Neural progenitor cell (in vitro differentiated cells): ENCODE measurements around the gene GPHN. TPM values are rescaled to one million over a fixed set of nuclear protein-coding genes. Genes with fewer than 3 reads are reported as not detected.

ENCODE experiments used
- DNase-seq: peaks from one replicate; pipeline ENCODE4 v3.0.0-alpha.2; 2016; ENCODE audit warnings: low spot score
- H2AFZ ChIP-seq: fragments of 200-600 bp; sonication (generic); replicated peaks from 2 replicates; pipeline ENCODE4 v1.6.1; 2016; ENCODE audit warnings: antibody characterized with exemption
- H3F3A ChIP-seq: fragments of 200-600 bp; sonication (generic); 2 replicates; pipeline ENCODE4 v1.6.1; 2016; ENCODE audit warnings: antibody characterized with exemption, low read depth
- H3K27ac ChIP-seq: fragments of 200-600 bp; sonication (generic); 2 replicates; pipeline ENCODE4 v1.5.1; 2016; ENCODE audit warnings: mild to moderate bottlenecking
- H3K27me3 ChIP-seq: fragments of 200-600 bp; sonication (generic); 2 replicates; pipeline ENCODE4 v1.6.1; 2016; ENCODE audit warnings: mild to moderate bottlenecking, moderate library complexity
- H3K36me3 ChIP-seq: fragments of 200-600 bp; sonication (generic); 2 replicates; pipeline ENCODE4 v1.5.1; 2016
- H3K4me1 ChIP-seq: fragments of 200-600 bp; sonication (generic); 2 replicates; pipeline ENCODE4 v1.6.1; 2016; ENCODE audit warnings: mixed run types
- H3K4me2 ChIP-seq: fragments of 200-600 bp; sonication (generic); 2 replicates; pipeline ENCODE4 v1.6.1; 2016
- H3K4me3 ChIP-seq: fragments of 200-600 bp; sonication (generic); 2 replicates; pipeline ENCODE4 v1.5.1; 2016
- H3K79me2 ChIP-seq: fragments of 200-600 bp; sonication (generic); 2 replicates; pipeline ENCODE4 v1.6.1; 2016; ENCODE audit warnings: low read depth
- H3K9ac ChIP-seq: fragments of 200-600 bp; sonication (generic); 2 replicates; pipeline ENCODE4 v1.6.1; 2016
- H3K9me3 ChIP-seq: fragments of 200-600 bp; sonication (generic); 2 replicates; pipeline ENCODE4 v1.5.1; 2016; ENCODE audit warnings: low read depth
- H4K20me1 ChIP-seq: fragments of 200-600 bp; sonication (generic); 2 replicates; pipeline ENCODE4 v1.6.1; 2016; ENCODE audit warnings: low read depth
- H3K27ac Mint-ChIP-seq: 3 replicates; pipeline ENCODE4 v1.8.0; 2021; ENCODE audit warnings: mixed read lengths
- H3K27me3 Mint-ChIP-seq: 2 replicates; pipeline ENCODE4 v1.8.0; 2022; ENCODE audit warnings: low read depth, mild to moderate bottlenecking, inconsistent platforms, moderate library complexity, mixed read lengths; ENCODE audit not compliant: insufficient read depth
- H3K36me3 Mint-ChIP-seq: 3 replicates; pipeline ENCODE4 v1.8.0; 2021; ENCODE audit warnings: mixed read lengths
- H3K4me1 Mint-ChIP-seq: 3 replicates; pipeline ENCODE4 v1.8.0; 2021; ENCODE audit warnings: mixed read lengths
- H3K4me3 Mint-ChIP-seq: 3 replicates; pipeline ENCODE4 v1.8.0; 2021; ENCODE audit warnings: mild to moderate bottlenecking, moderate library complexity, mixed read lengths
- H3K9me3 Mint-ChIP-seq: 3 replicates; pipeline ENCODE4 v1.8.0; 2020; ENCODE audit warnings: mixed read lengths
- CTCF ChIP-seq: fragments of 200-600 bp; sonication (generic); IDR thresholded peaks from 2 replicates; pipeline ENCODE4 v1.5.1; 2017; ENCODE audit warnings: antibody characterized with exemption, mild to moderate bottlenecking
- EZH2 ChIP-seq: fragments of 200-600 bp; sonication (generic); IDR thresholded peaks from 2 replicates; pipeline ENCODE4 v1.6.1; 2017; ENCODE audit warnings: antibody characterized with exemption, mild to moderate bottlenecking, moderate library complexity
- EZH2phosphoT487 ChIP-seq: fragments of 200-600 bp; sonication (generic); IDR thresholded peaks from 2 replicates; pipeline ENCODE4 v1.6.1; 2017; ENCODE audit warnings: antibody characterized with exemption
- total RNA-seq: library from RNA; depleted of rRNA; stranded (reverse); fragments of >200 nt; gene quantifications from 2 replicates; pipeline ENCODE4 v1.2.3, GENCODE V29; 2015; ENCODE audit warnings: low replicate concordance

The GPHN gene
- total RNA-seq, 1 donor from 2014 or later: 42.9 TPM

GRCh38 chr14:67112344-67112743 lies 604.4 kb downstream of the GPHN start:
- Histone ChIP-seq H3K36me3 (no peaks in the 10 kb centered on the region), H3K4me2 (no peak overlapping the region), H2AFZ (no peak overlapping the region), H3K4me1 (no peaks in the 10 kb centered on the region), H3K27ac (no peak overlapping the region), H3K27me3 (no peaks in the 10 kb centered on the region), H3F3A (no peaks in the 10 kb centered on the region), H4K20me1 (no peaks in the 10 kb centered on the region), H3K79me2 (no peaks in the 10 kb centered on the region), H3K9me3 (no peaks in the 10 kb centered on the region), H3K9ac (no peak overlapping the region), H3K4me3 (no peak overlapping the region)
- no peaks in the 10 kb centered on the region for H3K9me3 Mint-ChIP-seq
- TF ChIP-seq CTCF (no peak), EZH2phosphoT487 (no peak), EZH2 (no peak)
- H3K36me3 Mint-ChIP-seq: no peaks in the 10 kb centered on the region
- H3K4me1 Mint-ChIP-seq: no peaks in the 10 kb centered on the region
- DNase-seq: no peak
- no peaks in the 10 kb centered on the region for H3K27me3 Mint-ChIP-seq
- no peak overlapping the region for H3K27ac Mint-ChIP-seq
- H3K4me3 Mint-ChIP-seq: no peak overlapping the region

GRCh38 chr14:67127174-67127573 lies 619.2 kb downstream of the GPHN start:
- H3K9me3 Mint-ChIP-seq: no peaks in the 10 kb centered on the region
- Histone ChIP-seq H3K4me3 (no peak overlapping the region), H3K4me2 (no peak overlapping the region), H3K27ac (no peak overlapping the region), H2AFZ (no peak overlapping the region), H3K9ac (no peak overlapping the region), H3K79me2 (no peaks in the 10 kb centered on the region), H3K9me3 (no peaks in the 10 kb centered on the region), H4K20me1 (no peaks in the 10 kb centered on the region), H3K4me1 (no peaks in the 10 kb centered on the region), H3F3A (no peaks in the 10 kb centered on the region), H3K27me3 (no peaks in the 10 kb centered on the region), H3K36me3 (no peaks in the 10 kb centered on the region)
- peaks cover 3% of the 10 kb centered on the region for H3K27me3 Mint-ChIP-seq
- no peak overlapping the region for H3K27ac Mint-ChIP-seq
- peaks cover 11% of the 10 kb centered on the region for H3K36me3 Mint-ChIP-seq
- H3K4me1 Mint-ChIP-seq: no peaks in the 10 kb centered on the region
- no peak for TF ChIP-seq EZH2phosphoT487
- TF ChIP-seq EZH2: no peak
- TF ChIP-seq CTCF: no peak
- DNase-seq: no peak
- no peak overlapping the region for H3K4me3 Mint-ChIP-seq

GRCh38 chr14:67129768-67130167 lies 621.8 kb downstream of the GPHN start:
- Mint-ChIP-seq H3K4me1 (no peaks in the 10 kb centered on the region), H3K9me3 (no peaks in the 10 kb centered on the region), H3K36me3 (peaks cover 7% of the 10 kb centered on the region), H3K4me3 (no peak overlapping the region), H3K27me3 (no peaks in the 10 kb centered on the region), H3K27ac (no peak overlapping the region)
- DNase-seq: no peak
- Histone ChIP-seq H2AFZ (no peak overlapping the region), H3K27me3 (no peaks in the 10 kb centered on the region), H3K79me2 (no peaks in the 10 kb centered on the region), H3K9me3 (no peaks in the 10 kb centered on the region), H3K27ac (no peak overlapping the region), H4K20me1 (no peaks in the 10 kb centered on the region), H3K4me1 (no peaks in the 10 kb centered on the region), H3K9ac (no peak overlapping the region), H3F3A (no peaks in the 10 kb centered on the region), H3K36me3 (no peaks in the 10 kb centered on the region), H3K4me3 (no peak overlapping the region), H3K4me2 (no peak overlapping the region)
- no peak for TF ChIP-seq EZH2phosphoT487

- no peak overlapping the region for H3K4me3 ChIP-seq
- H3K79me2 ChIP-seq: no peaks in the 10 kb centered on the region
- H3K27me3 ChIP-seq: no peaks in the 10 kb centered on the region
- Mint-ChIP-seq H3K9me3 (no peaks in the 10 kb centered on the region), H3K4me3 (no peak overlapping the region), H3K27ac (no peak overlapping the region), H3K36me3 (no peaks in the 10 kb centered on the region), H3K27me3 (no peaks in the 10 kb centered on the region), H3K4me1 (no peaks in the 10 kb centered on the region)
- no peaks in the 10 kb centered on the region for H3K9me3 ChIP-seq
- DNase-seq: no peak
- no peak overlapping the region for H3K27ac ChIP-seq
- no peaks in the 10 kb centered on the region for H3K36me3 ChIP-seq
- H3K9ac ChIP-seq: no peak overlapping the region
- H3F3A ChIP-seq: no peaks in the 10 kb centered on the region
- no peak overlapping the region for H2AFZ ChIP-seq
- no peak overlapping the region for H3K4me2 ChIP-seq
- no peaks in the 10 kb centered on the region for H3K4me1 ChIP-seq
- H4K20me1 ChIP-seq: no peaks in the 10 kb centered on the region
- TF ChIP-seq EZH2phosphoT487 (no peak), CTCF (no peak), EZH2 (no peak)
Measured at GRCh38 chr14:67131691-67132090, 623.7 kb downstream of the GPHN start.
